Endometrial microvascular endothelial cells (primary cell): ENCODE data around the gene EEIG1. TPM values are rescaled to one million over a fixed set of nuclear protein-coding genes. Genes with fewer than 3 reads are reported as not detected.

ENCODE experiments used
- in situ Hi-C: cut with HindIII; loops from 2 replicates; pipeline ENCODE4 v1.10.0; 2017; ENCODE audit warnings: low sequenced_read_pairs, low pct_unique_long_range_greater_than_20kb; ENCODE audit errors: inconsistent ontology term
- total RNA-seq: library from RNA; depleted of rRNA; stranded (reverse); fragments of >200 nt; gene quantifications from one replicate; pipeline ENCODE4 v1.2.3, GENCODE V29; 2015; ENCODE audit errors: inconsistent ontology term

EEIG1 gene
- total RNA-seq, 1 donor from 2014 or later = 4.6 TPM

GRCh38 chr9:128002959-128003358 is 22.2 kb upstream of the EEIG1 start:
- in situ Hi-C loops = no loop called here

DNA sequence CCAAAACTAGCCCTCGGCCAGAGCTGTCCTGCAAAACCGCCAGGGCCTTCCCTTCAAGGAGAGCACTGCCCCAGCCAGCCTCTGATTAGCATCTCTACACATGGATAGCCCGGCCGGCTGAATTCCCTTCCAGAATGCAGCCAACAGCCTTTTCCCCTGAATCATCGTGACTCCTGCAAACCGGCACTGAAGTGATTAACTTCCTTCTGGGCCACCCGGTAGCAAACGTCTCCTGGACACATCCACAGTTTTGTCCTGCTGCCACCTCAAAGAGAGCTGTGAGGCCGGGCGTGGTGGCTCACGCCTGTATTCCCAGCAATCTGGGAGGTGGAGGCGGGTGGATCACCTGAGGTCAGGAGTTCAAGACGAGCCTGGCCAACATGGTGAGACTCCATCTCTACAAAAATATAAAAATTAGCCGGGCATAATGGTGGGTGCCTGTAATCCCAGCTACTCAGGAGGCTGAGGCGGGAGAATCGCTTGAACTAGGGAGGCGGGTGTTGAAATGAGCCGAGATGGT is 21.1 kb upstream of the EEIG1 start:
- in situ Hi-C loops = no loop called here

- in situ Hi-C loops = no loop called here
Observed at GRCh38 chr9:128001151-128001778, 20.5 kb upstream of the EEIG1 start.

GRCh38 chr9:127999461-127999860 is 18.7 kb upstream of the EEIG1 start:
- in situ Hi-C loops = no loop called here

GRCh38 chr9:127993721-127994120 is 12.9 kb upstream of the EEIG1 start:
- in situ Hi-C loops = no loop called here

DNA sequence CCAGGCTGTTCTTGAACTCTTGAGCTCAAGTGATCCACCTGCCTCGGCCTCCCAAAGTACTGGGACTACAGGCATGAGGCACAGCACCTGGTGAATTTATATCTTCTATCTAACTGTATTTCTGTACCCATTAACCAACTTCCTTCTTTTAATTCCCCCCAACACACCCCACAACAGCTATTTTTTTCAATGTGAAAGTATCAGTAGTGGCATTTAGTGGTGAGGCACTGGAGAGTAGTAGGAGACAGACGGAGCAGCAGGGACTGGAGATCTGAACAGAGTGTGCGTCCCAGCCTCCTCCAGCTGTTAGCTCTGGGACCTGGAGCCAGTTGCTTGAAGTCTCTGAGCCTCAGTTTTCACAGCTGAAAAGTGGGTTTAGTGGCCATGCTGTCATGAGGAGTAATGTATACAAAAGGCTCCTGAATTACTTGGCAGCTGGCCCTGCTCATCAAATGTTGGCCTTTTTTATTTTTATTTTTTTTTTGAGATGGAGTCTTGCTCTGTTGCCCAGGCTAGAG is 11.0 kb upstream of the EEIG1 start:
- in situ Hi-C loops = no loop called here

DNA sequence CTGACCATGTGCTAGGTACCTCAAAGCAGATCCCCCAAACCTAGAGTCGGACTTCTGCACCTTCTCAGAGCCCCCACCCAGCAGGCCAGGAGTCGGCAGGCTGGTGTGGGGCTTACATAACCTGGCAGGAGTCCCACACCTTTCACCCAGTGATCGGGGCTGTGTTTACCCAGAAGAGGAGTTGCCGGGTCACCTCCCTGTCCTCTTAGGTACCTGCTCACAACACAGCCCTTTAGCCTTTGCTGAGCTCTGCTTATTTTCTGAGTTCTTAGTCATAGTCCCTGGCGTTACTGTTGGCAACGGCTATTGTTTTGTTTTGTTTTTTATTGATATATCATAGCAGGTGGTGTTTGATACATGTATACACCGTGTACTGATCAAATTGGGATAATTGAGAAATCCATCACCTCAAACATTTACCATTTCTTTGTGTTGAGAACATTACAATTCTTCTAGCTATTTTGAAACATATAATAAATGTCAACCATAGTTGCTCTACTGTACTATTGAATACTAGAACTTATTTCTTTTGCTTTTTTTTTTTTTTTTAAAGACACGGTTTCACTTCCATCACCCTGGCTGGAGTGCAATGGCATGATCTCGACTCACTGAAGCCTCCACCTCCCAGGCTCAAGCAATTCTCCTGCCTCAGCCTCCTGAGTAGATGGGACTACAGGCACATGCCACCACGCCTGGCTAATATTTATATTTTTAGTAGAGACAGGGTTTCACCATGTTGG is 10.4 kb upstream of the EEIG1 start:
- in situ Hi-C loops = no loop called here

- in situ Hi-C loops = no loop called here
Observed at GRCh38 chr9:127990554-127990953, 9.8 kb upstream of the EEIG1 start.

DNA sequence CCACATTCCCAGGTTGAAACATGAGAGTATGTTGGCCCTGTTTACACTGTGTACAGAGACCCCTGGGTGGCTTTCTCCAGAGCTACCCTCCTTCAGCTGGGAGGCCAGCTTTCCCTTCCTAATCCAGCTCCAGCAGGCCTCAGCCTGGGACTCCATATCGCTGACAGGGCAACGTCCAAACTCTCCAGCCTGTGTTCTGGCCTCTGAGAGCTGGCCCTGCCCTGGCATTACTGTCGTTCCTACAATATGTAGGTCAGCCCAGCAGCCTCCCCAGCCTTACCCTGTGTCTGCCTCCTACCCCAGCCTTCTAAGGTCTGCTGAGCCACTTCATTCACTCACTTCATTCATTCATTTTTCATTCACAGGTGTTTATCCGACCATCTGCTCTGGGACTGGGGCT is 8.3 kb upstream of the EEIG1 start:
- in situ Hi-C loops = no loop called here

- in situ Hi-C loops = no loop called here
Observed at GRCh38 chr9:127987103-127987614, 6.4 kb upstream of the EEIG1 start.

- in situ Hi-C loops = no loop called here
Observed at GRCh38 chr9:127985011-127985410, 4.2 kb upstream of the EEIG1 start.

GRCh38 chr9:127983847-127984289 is 3.1 kb upstream of the EEIG1 start:
- in situ Hi-C loops = no loop called here

DNA sequence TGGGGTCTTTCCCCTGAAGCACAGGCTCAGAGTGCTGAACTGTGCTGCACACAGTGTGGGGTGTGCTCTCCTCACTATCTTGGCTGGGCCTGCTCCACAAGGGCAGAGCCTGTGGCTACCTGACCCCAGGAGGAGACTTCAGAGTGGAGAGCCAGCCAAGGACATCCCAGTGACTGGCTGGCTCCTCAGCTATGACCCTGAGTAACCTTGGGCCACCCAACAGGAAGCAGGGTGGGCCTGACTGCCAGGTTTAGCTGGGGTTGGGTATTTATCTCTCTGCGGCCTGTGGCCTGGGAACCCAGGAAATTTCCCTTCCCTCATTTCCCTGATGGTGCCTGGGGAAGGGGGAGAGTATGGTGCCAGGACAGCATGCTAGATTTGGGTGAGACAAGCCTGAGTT is 2.1 kb upstream of the EEIG1 start:
- in situ Hi-C loops = no loop called here

GRCh38 chr9:127981559-127982121 is 851 bp upstream of the EEIG1 start:
- in situ Hi-C loops = no loop called here

GRCh38 chr9:127980060-127980705 is 606 bp downstream of the EEIG1 start:
- in situ Hi-C loops = no loop called here

DNA sequence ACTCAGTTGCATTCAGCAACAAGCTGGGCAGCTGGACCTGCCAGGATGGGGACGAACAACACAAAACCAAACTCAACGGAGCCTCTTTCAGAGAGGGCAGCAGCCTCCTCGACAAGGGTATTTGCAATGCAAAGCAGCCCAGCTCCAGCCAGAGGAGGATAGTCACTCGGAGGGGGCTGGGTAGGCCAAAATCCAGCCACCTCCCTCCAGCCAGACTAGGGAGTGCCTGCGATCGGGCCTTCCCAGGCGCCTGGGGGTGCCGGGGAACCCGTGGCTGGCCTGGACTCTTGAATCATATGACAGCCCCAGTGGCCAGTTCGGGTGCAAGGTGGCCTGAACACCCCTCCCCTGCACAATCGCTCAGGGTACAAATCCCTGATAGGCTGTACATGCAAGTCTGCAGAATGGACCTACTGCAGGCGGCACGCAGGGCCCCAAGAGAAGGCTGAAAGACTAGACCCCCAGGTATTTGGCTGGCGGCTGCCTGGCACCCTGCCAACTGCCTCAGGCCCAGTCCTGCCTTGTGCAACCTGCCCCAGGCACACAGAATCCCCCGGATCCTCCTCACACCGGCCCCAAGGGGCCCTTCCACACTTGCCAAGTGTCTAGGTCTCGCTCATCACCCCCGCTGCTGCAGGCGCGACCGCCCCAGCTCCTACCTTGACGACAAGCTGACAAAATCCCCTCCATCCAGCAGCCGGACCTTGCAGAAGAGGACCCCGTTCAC is 1.3 kb downstream of the EEIG1 start:
- in situ Hi-C loops = no loop called here

GRCh38 chr9:127979015-127979332 is 1.8 kb downstream of the EEIG1 start:
- in situ Hi-C loops = no loop called here

- in situ Hi-C loops = no loop called here
Observed at GRCh38 chr9:127977884-127978647, 2.7 kb downstream of the EEIG1 start.
